H1 (cell line): ENCODE data around the gene PTCH2. TPM values are rescaled to one million over a fixed set of nuclear protein-coding genes. Genes with fewer than 3 reads are reported as not detected.

Experiments used
- CTCF ChIA-PET: fragments of 300-600 bp; sonication (Branson Sonifier 250); formaldehyde crosslinking; loops from one replicate; lab custom pipeline; 2021; ENCODE audit not compliant: partially characterized antibody; lab: Charles Lee
- POLR2A ChIA-PET: fragments of 300-600 bp; sonication (Branson Sonifier 250); formaldehyde crosslinking; loops from one replicate; lab custom pipeline; 2021; ENCODE audit warnings: inconsistent platforms; ENCODE audit not compliant: partially characterized antibody; lab: Charles Lee
- DNase-seq, 2 experiments: peaks; one replicate each; pipeline versions ENCODE4 v3.0.0 to v3.0.0-alpha.2; 2010 to 2022; ENCODE audit warnings: low spot score in 2 of 2, low read depth in 1 of 2, mixed read lengths in 1 of 2
- FAIRE-seq: peaks from 2 replicates; lab custom pipeline; 2011; peaks lifted over from hg19 to GRCh38; lab: Jason Lieb, UNC
- H2AFZ ChIP-seq: 2 replicates; pipeline ENCODE4 v1.8.1; 2012; ENCODE audit warnings: low read length, inconsistent platforms
- H2AK5ac ChIP-seq: 2 replicates; pipeline ENCODE4 v1.6.1; 2013; ENCODE audit warnings: low read depth, low read length
- H2BK120ac ChIP-seq: replicated peaks from 2 replicates; pipeline ENCODE3; 2013; ENCODE audit warnings: low read depth, low read length, inconsistent platforms
- H2BK12ac ChIP-seq: 2 replicates; pipeline ENCODE4 v1.6.1; 2013; ENCODE audit warnings: low read depth, low read length
- H2BK15ac ChIP-seq: 2 replicates; pipeline ENCODE4 v1.6.1; 2013; ENCODE audit warnings: low read length
- H2BK20ac ChIP-seq: 2 replicates; pipeline ENCODE4 v1.6.1; 2013; ENCODE audit warnings: low read length
- H2BK5ac ChIP-seq: 2 replicates; pipeline ENCODE4 v1.6.1; 2013; ENCODE audit warnings: low read depth, low read length
- H3K14ac ChIP-seq: 2 replicates; pipeline ENCODE4 v1.6.1; 2013; ENCODE audit warnings: inconsistent platforms; ENCODE audit not compliant: insufficient read length
- H3K18ac ChIP-seq: 2 replicates; pipeline ENCODE4 v1.6.1; 2013; ENCODE audit warnings: low read length; ENCODE audit errors: extremely low read depth
- H3K23ac ChIP-seq: 2 replicates; pipeline ENCODE4 v1.6.1; 2013; ENCODE audit warnings: inconsistent platforms; ENCODE audit not compliant: insufficient read length
- H3K23me2 ChIP-seq: 2 replicates; pipeline ENCODE4 v1.6.1; 2013; ENCODE audit warnings: low read depth, low read length
- H3K27ac ChIP-seq: 2 replicates; pipeline ENCODE4 v1.6.1; 2011; ENCODE audit warnings: low read depth, low read length, inconsistent platforms
- H3K27me3 ChIP-seq, 4 experiments: replicated peaks in 1 of 4; 1 replicate in 1 of 4; 2 replicates in 3 of 4; pipeline versions ENCODE4 v1.6.1 to v1.8.1; 2011 to 2013; ENCODE audit warnings: low read length in 3 of 4, mild to moderate bottlenecking in 3 of 4, inconsistent platforms in 2 of 4, mixed read lengths in 2 of 4, moderate library complexity in 1 of 4; ENCODE audit not compliant: control insufficient read depth in 3 of 4, insufficient read depth in 3 of 4; ENCODE audit errors: extremely low read depth in 1 of 4
- H3K36me3 ChIP-seq, 4 experiments: 2 replicates each; pipeline versions ENCODE4 v1.6.1 to v1.8.1; 2011 to 2013; ENCODE audit warnings: mild to moderate bottlenecking in 4 of 4, low read length in 3 of 4, moderate library complexity in 2 of 4, control low read depth in 1 of 4, inconsistent platforms in 1 of 4; ENCODE audit not compliant: insufficient read depth in 4 of 4, control insufficient read depth in 2 of 4
- H3K4ac ChIP-seq: replicated peaks from 2 replicates; pipeline ENCODE3; 2013; ENCODE audit warnings: low read length, low read depth, mixed read lengths, inconsistent platforms; ENCODE audit not compliant: insufficient read length
- H3K4me1 ChIP-seq, 4 experiments: replicated peaks in 1 of 4; 1 replicate in 1 of 4; 2 replicates in 3 of 4; pipeline versions ENCODE4 v1.6.1 to v1.8.1; 2011 to 2013; ENCODE audit warnings: low read length in 3 of 4, inconsistent platforms in 2 of 4, mixed read lengths in 1 of 4; ENCODE audit not compliant: insufficient read depth in 4 of 4, control insufficient read depth in 3 of 4
- H3K4me2 ChIP-seq, 2 experiments: 2 replicates each; pipeline versions ENCODE4 v1.6.1 to v1.8.1; 2011 to 2013; ENCODE audit warnings: low read depth in 2 of 2, low read length in 2 of 2, control low read depth in 1 of 2, inconsistent platforms in 1 of 2, mild to moderate bottlenecking in 1 of 2; ENCODE audit not compliant: insufficient read depth in 1 of 2
- H3K4me3 ChIP-seq, 4 experiments: fragments of 200-600, 300-600 bp in 1 of 4; sonication (generic), shearing (Covaris generic), sonication (Bioruptor Twin) in 1 of 4; 2 replicates each; pipeline versions ENCODE4 v1.5.1 to v1.8.1; 2011 to 2016; ENCODE audit warnings: low read length in 4 of 4, low read depth in 3 of 4, control low read depth in 2 of 4, inconsistent platforms in 2 of 4, mild to moderate bottlenecking in 2 of 4, mixed read lengths in 1 of 4, moderate library complexity in 1 of 4; ENCODE audit not compliant: insufficient read depth in 2 of 4; ENCODE audit errors: extremely low read depth in 1 of 4
- H3K56ac ChIP-seq: replicated peaks from 2 replicates; pipeline ENCODE3; 2013; ENCODE audit warnings: low read depth, mild to moderate bottlenecking, mixed read lengths, low read length, inconsistent platforms; ENCODE audit not compliant: insufficient read length
- H3K79me1 ChIP-seq: 2 replicates; pipeline ENCODE4 v1.6.1; 2013; ENCODE audit warnings: low read depth, low read length, control low read depth
- H3K79me2 ChIP-seq, 2 experiments: 2 replicates each; pipeline versions ENCODE4 v1.6.1 to v1.8.1; 2012 to 2013; ENCODE audit warnings: low read length in 2 of 2, mild to moderate bottlenecking in 2 of 2, inconsistent platforms in 1 of 2; ENCODE audit not compliant: insufficient read depth in 2 of 2, control insufficient read depth in 1 of 2
- H3K9ac ChIP-seq, 4 experiments: replicated peaks in 1 of 4; 1 replicate in 1 of 4; 2 replicates in 3 of 4; pipeline versions ENCODE4 v1.6.1 to v1.8.1; 2011 to 2013; ENCODE audit warnings: low read depth in 3 of 4, low read length in 3 of 4, control low read depth in 2 of 4, mild to moderate bottlenecking in 2 of 4, moderate library complexity in 2 of 4, inconsistent platforms in 1 of 4; ENCODE audit errors: extremely low read depth in 1 of 4
- H3K9me3 ChIP-seq, 2 experiments: 2 replicates each; pipeline versions ENCODE4 v1.6.1 to v1.8.1; 2012 to 2013; ENCODE audit warnings: mild to moderate bottlenecking in 2 of 2, moderate library complexity in 2 of 2, control low read depth in 1 of 2, inconsistent platforms in 1 of 2, low read depth in 1 of 2, low read length in 1 of 2, mixed read lengths in 1 of 2; ENCODE audit not compliant: insufficient read depth in 2 of 2
- H4K20me1 ChIP-seq, 2 experiments: replicated peaks in 1 of 2; 2 replicates each; pipeline versions ENCODE3 to v1.8.1; 2011 to 2013; ENCODE audit warnings: inconsistent platforms in 2 of 2, low read length in 2 of 2, mild to moderate bottlenecking in 1 of 2; ENCODE audit not compliant: insufficient read depth in 2 of 2, control insufficient read depth in 1 of 2
- H4K5ac ChIP-seq: 2 replicates; pipeline ENCODE4 v1.6.1; 2013; ENCODE audit warnings: low read length, low read depth, mixed read lengths, inconsistent platforms; ENCODE audit not compliant: insufficient read length
- H4K8ac ChIP-seq: 2 replicates; pipeline ENCODE4 v1.8.0; 2013; ENCODE audit warnings: mild to moderate bottlenecking, moderate library complexity, low read length, inconsistent platforms; ENCODE audit not compliant: insufficient read depth; ENCODE audit errors: extremely low read depth
- H4K91ac ChIP-seq: replicated peaks from 2 replicates; pipeline ENCODE3; 2013; ENCODE audit warnings: low read length, mixed read lengths, inconsistent platforms; ENCODE audit not compliant: insufficient read length
- CHD2 ChIP-seq: IDR thresholded peaks from 2 replicates; pipeline ENCODE4 v1.6.1; 2012; ENCODE audit warnings: low read length, improper control_type of control experiment
- CREB1 ChIP-seq: IDR thresholded peaks from 2 replicates; pipeline ENCODE4 v1.6.1; 2012; ENCODE audit warnings: inconsistent platforms
- EP300 ChIP-seq, 2 experiments: IDR thresholded peaks; 1 replicate in 1 of 2; 2 replicates in 1 of 2; pipeline ENCODE4 v1.6.1; 2011 to 2012; ENCODE audit warnings: low read depth in 2 of 2, low read length in 2 of 2, mild to moderate bottlenecking in 2 of 2, borderline replicate concordance in 1 of 2, inconsistent platforms in 1 of 2, moderate library complexity in 1 of 2
- JUN ChIP-seq: IDR thresholded peaks from 2 replicates; pipeline ENCODE4 v1.6.1; 2011; ENCODE audit warnings: low read depth, mild to moderate bottlenecking, improper control_type of control experiment, low read length
- MAX ChIP-seq: IDR thresholded peaks from 2 replicates; pipeline ENCODE4 v1.6.1; 2012; ENCODE audit warnings: inconsistent platforms
- RXRA ChIP-seq: IDR thresholded peaks from 2 replicates; pipeline ENCODE4 v1.6.1; 2011; ENCODE audit warnings: low read depth, mild to moderate bottlenecking, low read length, moderate library complexity; ENCODE audit not compliant: insufficient read depth
- SAP30 ChIP-seq: fragments of 300-600 bp; sonication (generic); IDR thresholded peaks from 2 replicates; pipeline ENCODE4 v1.7.1; 2012; ENCODE audit warnings: low read length, moderate library complexity, mild to moderate bottlenecking, inconsistent platforms; ENCODE audit not compliant: insufficient read depth, insufficient replicate concordance
- SIX5 ChIP-seq: IDR thresholded peaks from 2 replicates; pipeline ENCODE4 v1.6.1; 2011; ENCODE audit warnings: mild to moderate bottlenecking, low read depth, low read length
- SP1 ChIP-seq: IDR thresholded peaks from 2 replicates; pipeline ENCODE4 v1.6.1; 2011; ENCODE audit warnings: low read depth, low read length
- TAF7 ChIP-seq: optimal IDR thresholded peaks from 2 replicates; pipeline ENCODE3; 2011; ENCODE audit warnings: low read depth, mild to moderate bottlenecking, inconsistent platforms, low read length, moderate library complexity, borderline replicate concordance
- ZNF274 ChIP-seq: IDR thresholded peaks from 2 replicates; pipeline ENCODE4 v1.7.0; 2012; ENCODE audit warnings: low read length, borderline replicate concordance; ENCODE audit errors: extremely low read depth
- WGBS, 2 experiments: shearing (Covaris generic) in 1 of 2; methylation state at CpG; one replicate each; pipeline versions ENCODE4 v1.1.6 to v1.1.7; 2013 to 2015; ENCODE audit warnings: low lambda C conversion rate in 2 of 2, mixed read lengths in 2 of 2, inconsistent platforms in 1 of 2, low coverage in 1 of 2, missing lambda C conversion rate in 1 of 2; ENCODE audit not compliant: insufficient replicate concordance in 2 of 2, insufficient coverage in 1 of 2, insufficient read length in 1 of 2; ENCODE audit errors: extremely low coverage in 1 of 2, missing lambda C conversion rate in 1 of 2; 5-methylcytosine and 5-hydroxymethylcytosine counted together
- polyA plus RNA-seq, 7 experiments: library from polyadenylated mRNA; depleted of rRNA in 3 of 7; stranded (reverse) in 5 of 7; unstranded in 2 of 7; fragments of >200 nt in 5 of 7; fragments of 200-250 nt in 2 of 7; gene quantifications; 1 replicate in 5 of 7; 2 replicates in 1 of 7; 4 replicates in 1 of 7; pipeline versions ENCODE4 v1.2.1 to v1.2.3, GENCODE V29; 2011 to 2013; ENCODE audit warnings: missing spikeins in 2 of 7, mixed read lengths in 2 of 7
- total RNA-seq: library from RNA; stranded (reverse); fragmentation: NEBNext Ultra II Directional; extraction: Animal tissue kit (Norgen Biotek cat#: 25700); gene quantifications from 2 replicates; pipeline ENCODE4 v1.2.1, GENCODE V29; 2021

Gene PTCH2
- total and polyA plus RNA-seq, 2 of the 8 experiments (the other 6 are each of a cell fraction or from before 2014, with no cell fraction given), result 0.35 to 1.2 TPM

- CTCF ChIA-PET, result interaction anchor here (0.5 to 5.4 kb wide), 12 partner anchors 11 to 84 kb away, joined by 3 to 37 read pairs (median 10); partner anchors contain the start of genes BEST4 and RNU5D-1
- TF ChIP-seq EP300 (IDR thresholded peaks at IDR 0.05; ENCODE audit: borderline replicate concordance in 1 of 2, low read depth in 2 of 2, low read length in 2 of 2) (peak; percentile 36 to 89; a peak in 2 of 3 replicates), SAP30 (no peak), SP1 (peak; percentile 57; the same call in 1 of the 2 replicates), TAF7 (no peak), JUN (no peak), SIX5 (no peak), CREB1 (peak; percentile 3), MAX (peak; percentile 99), CHD2 (no peak), ZNF274 (no peak), RXRA (no peak)
Measured at GRCh38 chr1:44807364-44808062, 35.5 kb downstream of the PTCH2 start.

More at GRCh38 chr1:44807364-44808062, 35.5 kb downstream of the PTCH2 start:
- peak overlapping the region; percentile 97 for H2AK5ac ChIP-seq
- peak overlapping the region; percentile 71 for H2BK120ac ChIP-seq
- H3K79me2 ChIP-seq, result no peaks in the 10 kb centered on the region
- peak overlapping the region; percentile 84 for H3K18ac ChIP-seq
- H4K5ac ChIP-seq, result peak overlapping the region; percentile 69
- no peak overlapping the region for H3K56ac ChIP-seq
- peak overlapping the region; percentile 99 for H2BK20ac ChIP-seq
- H3K4ac ChIP-seq, result peak overlapping the region; percentile 71
- no peaks in the 10 kb centered on the region for H3K79me1 ChIP-seq
- peak overlapping the region in 3 of 4 experiments; percentile 42 to 80 (median 74); a peak in 4 of 7 replicates for H3K9ac ChIP-seq
- peak overlapping the region; percentile 56 to 58 for H3K4me2 ChIP-seq
- H3K4me1 ChIP-seq, result peaks cover 10 to 37% (median 28%) of the 10 kb centered on the region in 4 experiments
- H4K8ac ChIP-seq, result peak overlapping the region; percentile 84; the same call in 1 of the 2 replicates
- H3K23ac ChIP-seq, result no peak overlapping the region
- DNase-seq, result peak in 1 of 2 experiments; percentile 89
- H3K4me3 ChIP-seq, result peak overlapping the region in 2 of 4 experiments; percentile 5 to 37; a peak in 3 of 8 replicates
- H3K14ac ChIP-seq, result no peak overlapping the region
- FAIRE-seq, result peak; percentile 63
- peak overlapping the region; percentile 98 for H2BK5ac ChIP-seq
- H3K27me3 ChIP-seq, result peaks cover 0 to 4% (median 1%) of the 10 kb centered on the region in 4 experiments; a peak in 4 of 7 replicates
- H2AFZ ChIP-seq, result no peak overlapping the region
- H3K27ac ChIP-seq, result peak overlapping the region; percentile 96
- peak overlapping the region; percentile 100 for H2BK12ac ChIP-seq
- H3K23me2 ChIP-seq, result no peaks in the 10 kb centered on the region
- H3K36me3 ChIP-seq, result peaks cover 0 to 16% (median 6%) of the 10 kb centered on the region in 4 experiments; a peak in 5 of 8 replicates
- POLR2A ChIA-PET, result interaction anchor here (0.6 to 19.2 kb wide), 18 partner anchors 8 to 527 kb away, joined by 3 to 547 read pairs (median 11); partner anchors contain the start of genes BEST4, PLK3 and RPS8
- no peaks in the 10 kb centered on the region for H3K9me3 ChIP-seq
- H4K20me1 ChIP-seq, result no peaks in the 10 kb centered on the region
- peak overlapping the region; percentile 100; the same call in 1 of the 2 replicates for H2BK15ac ChIP-seq
- 56% methylated on average over 16 of the region's 16 CpGs; no CpG with 5 or more reads in 1 of the 2 experiments for WGBS, 2 experiments
- peak overlapping the region; percentile 92 for H4K91ac ChIP-seq
